Activated naive CD4-positive, alpha-beta T cell treated with anti-CD3 and anti-CD28 coated beads, Interleukin-2, amount 50 U/mL, for 16 hours (primary cell): ENCODE results near the gene PLS3.

ENCODE experiments used
- DNase-seq: peaks from one replicate; pipeline ENCODE4 v3.0.0-alpha.2; 2020

The PLS3 gene

GRCh38 chrX:115696939-115697338 is 136.0 kb downstream of the PLS3 start:
- DNase-seq, result no peak

GRCh38 chrX:115697806-115698205 is 136.8 kb downstream of the PLS3 start:
- no peak for DNase-seq
